WI38 (cell line): ENCODE results near the gene CASP8AP2.
A peak's percentile ranks its signal among the peaks of the same experiment; 100 is the strongest.
"Not testable (repeated sequence)": the region's sequence is repeated elsewhere in the genome, so short reads cannot be mapped to it uniquely, and the experiment has no call there.

Experiments
- H3K4me3 ChIP-seq: 2 replicates; pipeline ENCODE4 v1.5.1; 2011; ENCODE audit warnings: low read depth, mild to moderate bottlenecking, control low read depth, low read length
- CTCF ChIP-seq: IDR thresholded peaks from 2 replicates; pipeline ENCODE4 v1.5.1; 2012; ENCODE audit warnings: low read depth, mild to moderate bottlenecking, control low read depth, low read length

Gene CASP8AP2

DNA sequence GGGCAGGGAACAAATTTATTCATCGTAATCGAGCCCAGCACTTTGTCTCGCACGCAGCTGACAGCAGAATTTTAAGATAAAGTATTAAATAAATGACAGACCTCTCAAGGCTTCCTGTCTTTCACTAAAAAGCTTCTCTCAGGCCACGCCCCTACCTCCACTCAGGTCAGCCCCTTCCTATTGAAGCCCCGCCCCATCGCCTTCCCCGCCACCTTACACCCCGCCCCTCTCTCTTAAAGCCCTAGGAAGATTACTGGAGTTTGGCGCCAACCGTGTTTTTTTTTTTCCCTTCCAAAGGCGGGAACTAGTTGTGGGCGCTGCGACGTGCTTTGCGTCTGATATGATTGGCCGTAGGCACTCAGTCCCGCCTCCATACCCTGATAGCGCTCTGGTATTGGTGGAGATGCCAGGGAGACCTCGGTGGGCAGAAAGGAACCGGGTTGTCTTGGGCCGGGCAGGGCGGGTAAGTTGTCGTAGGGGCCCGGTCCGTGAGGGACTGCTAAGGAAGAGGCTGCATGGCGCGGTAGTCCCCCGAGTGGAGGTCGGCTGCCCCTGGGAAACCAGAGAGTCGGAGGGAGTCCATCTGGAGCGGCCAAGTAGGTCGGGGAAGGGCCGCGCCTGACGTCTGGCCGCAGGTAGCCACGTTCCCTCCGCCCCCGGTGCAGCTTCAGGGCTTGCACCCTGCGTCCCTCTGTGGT lies at the start of gene CASP8AP2:
TSS of gene CASP8AP2 (plus strand) at position 409 of the 698 bp plus-strand sequence.
- no peak for TF ChIP-seq CTCF
- peak within 1 kb of the TSS; percentile 87 for H3K4me3 ChIP-seq

DNA sequence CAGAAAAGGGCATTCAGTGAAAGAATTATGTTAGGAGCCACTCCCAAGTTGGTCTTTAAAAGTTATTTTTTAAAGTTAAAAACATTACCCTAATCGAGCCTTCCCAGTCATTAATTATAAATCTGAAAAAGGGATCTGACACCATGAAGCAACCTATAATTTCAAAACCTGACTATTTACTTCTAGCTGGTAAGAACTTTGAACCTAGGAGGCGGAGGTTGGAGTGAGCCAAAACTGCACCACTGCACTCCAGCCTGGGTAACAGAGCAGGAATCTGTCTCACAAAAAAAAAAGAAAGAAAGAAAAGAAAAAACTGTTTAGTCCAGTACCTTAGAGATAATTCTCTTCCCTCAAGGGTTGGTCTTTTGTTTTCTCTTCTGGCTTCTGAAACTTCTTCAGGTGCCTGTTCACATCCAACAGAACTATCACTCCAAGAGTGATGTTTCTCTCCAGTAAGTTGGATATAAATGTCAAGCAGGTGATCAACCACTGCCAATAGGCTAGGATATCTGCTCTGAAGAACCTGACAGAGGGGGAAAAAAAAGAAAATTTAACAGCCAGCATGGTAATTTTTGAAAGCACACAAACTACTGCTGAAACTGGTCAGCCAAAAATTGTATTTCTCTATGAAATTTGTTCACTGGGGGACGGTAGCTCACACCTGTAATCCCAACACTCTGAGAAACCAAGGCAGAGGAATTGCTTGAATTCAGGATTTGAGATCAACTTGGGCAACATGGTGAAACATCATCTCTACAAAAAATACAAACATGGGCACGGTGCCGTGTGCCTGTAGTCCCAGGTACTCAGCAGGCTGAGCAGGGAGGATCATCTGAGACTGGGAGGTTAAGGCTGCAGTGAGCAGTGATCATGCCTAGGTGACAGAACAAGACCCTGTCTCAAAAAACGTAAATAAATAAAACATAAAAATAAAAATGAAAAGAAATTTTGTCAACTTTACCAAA lies 48.3 kb upstream of the CASP8AP2 start:
- TF ChIP-seq CTCF, result no peak
- no peak overlapping the region for H3K4me3 ChIP-seq

DNA sequence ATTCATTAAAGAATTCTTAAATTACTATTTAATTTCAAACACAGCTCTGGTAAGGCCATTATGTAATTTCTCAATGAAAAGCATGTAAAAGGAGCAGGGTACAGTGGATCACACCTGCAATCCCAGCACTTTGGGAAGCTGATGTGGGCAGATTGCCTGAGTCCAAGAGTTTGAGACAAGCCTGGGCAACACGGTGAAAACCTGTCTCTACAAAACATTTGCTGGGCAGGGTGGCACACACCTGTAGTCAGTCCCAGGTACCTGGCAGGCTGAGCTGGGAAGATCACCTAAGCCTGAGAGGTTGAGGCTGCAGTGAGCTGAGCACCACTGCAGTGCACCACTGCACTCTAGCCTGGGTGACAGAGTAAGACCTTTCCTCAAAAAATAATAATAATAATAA lies 47.5 kb upstream of the CASP8AP2 start:
- no peak for TF ChIP-seq CTCF
- H3K4me3 ChIP-seq, result no peak overlapping the region

- not testable (repeated sequence) for H3K4me3 ChIP-seq
Observed at GRCh38 chr6:89783293-89783692, 46.4 kb upstream of the CASP8AP2 start.

- no peak for TF ChIP-seq CTCF
- H3K4me3 ChIP-seq, result no peak overlapping the region
Observed at GRCh38 chr6:89784838-89785237, 44.8 kb upstream of the CASP8AP2 start.

GRCh38 chr6:89786970-89787369 lies 42.7 kb upstream of the CASP8AP2 start:
- H3K4me3 ChIP-seq, result no peak overlapping the region
- no peak for TF ChIP-seq CTCF

GRCh38 chr6:89787660-89788328 lies 41.9 kb upstream of the CASP8AP2 start:
- no peak overlapping the region for H3K4me3 ChIP-seq
- no peak for TF ChIP-seq CTCF
